ENCODE results near the gene ETV4.
A peak's percentile ranks its signal among the peaks of the same experiment; 100 is the strongest.

GRCh38 chr17:43483674-43484551, 62.2 kb downstream of the ETV4 start, which contains the start of gene DHX8:
- peak; percentile 100 for TF ChIP-seq CTCF (IDR thresholded peaks at IDR 0.05)
- no peak for TF ChIP-seq POLR2A (IDR thresholded peaks at IDR 0.05)

All from testis (tissue), 2 donors.